Astrocyte (in vitro differentiated cells and primary cell): Measurements from ENCODE around the gene TCF7L2.

ENCODE experiments used
- EZH2 ChIP-seq: IDR thresholded peaks from 2 replicates; pipeline ENCODE4 v1.6.1; 2012; ENCODE audit warnings: mild to moderate bottlenecking, low read length, inconsistent platforms; ENCODE audit not compliant: insufficient read depth
- TF ChIP-seq, protein P1 (sequence below): IDR thresholded peaks from 2 replicates; pipeline ENCODE4 v1.5.1; 2011; ENCODE audit warnings: low read depth, mild to moderate bottlenecking, inconsistent platforms, low read length, moderate library complexity; ENCODE audit not compliant: insufficient read depth

DNA sequence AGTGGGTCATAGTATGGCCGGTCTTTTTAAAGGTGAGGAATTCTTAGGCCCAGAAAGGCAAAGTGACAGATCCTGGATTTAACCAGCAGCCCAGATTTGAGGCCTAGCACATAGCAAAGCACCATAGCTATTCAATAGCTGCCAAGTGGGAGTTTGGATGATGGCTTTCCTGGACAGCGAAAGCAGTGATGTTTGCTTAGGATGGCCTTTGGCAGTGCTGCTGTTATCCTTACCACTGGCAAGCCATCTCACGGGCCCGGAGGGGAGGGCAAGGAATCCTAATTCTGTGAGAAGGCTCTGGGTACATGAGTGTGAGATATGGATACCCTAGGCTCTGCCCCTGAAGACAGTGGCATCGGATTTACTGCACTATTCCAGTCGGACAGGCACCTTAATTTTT, 50.4 kb downstream of the TCF7L2 start:
- TF ChIP-seq EZH2, result no peak
- TF ChIP-seq, protein P1, sequence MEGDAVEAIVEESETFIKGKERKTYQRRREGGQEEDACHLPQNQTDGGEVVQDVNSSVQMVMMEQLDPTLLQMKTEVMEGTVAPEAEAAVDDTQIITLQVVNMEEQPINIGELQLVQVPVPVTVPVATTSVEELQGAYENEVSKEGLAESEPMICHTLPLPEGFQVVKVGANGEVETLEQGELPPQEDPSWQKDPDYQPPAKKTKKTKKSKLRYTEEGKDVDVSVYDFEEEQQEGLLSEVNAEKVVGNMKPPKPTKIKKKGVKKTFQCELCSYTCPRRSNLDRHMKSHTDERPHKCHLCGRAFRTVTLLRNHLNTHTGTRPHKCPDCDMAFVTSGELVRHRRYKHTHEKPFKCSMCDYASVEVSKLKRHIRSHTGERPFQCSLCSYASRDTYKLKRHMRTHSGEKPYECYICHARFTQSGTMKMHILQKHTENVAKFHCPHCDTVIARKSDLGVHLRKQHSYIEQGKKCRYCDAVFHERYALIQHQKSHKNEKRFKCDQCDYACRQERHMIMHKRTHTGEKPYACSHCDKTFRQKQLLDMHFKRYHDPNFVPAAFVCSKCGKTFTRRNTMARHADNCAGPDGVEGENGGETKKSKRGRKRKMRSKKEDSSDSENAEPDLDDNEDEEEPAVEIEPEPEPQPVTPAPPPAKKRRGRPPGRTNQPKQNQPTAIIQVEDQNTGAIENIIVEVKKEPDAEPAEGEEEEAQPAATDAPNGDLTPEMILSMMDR, result no peak
